Duodenal mucosa (tissue), 2 donors: Measurements from ENCODE around the gene PLP1.

Experiments
- H3K27ac ChIP-seq: one replicate; pipeline ENCODE4 v1.7.0; 2013; ENCODE audit warnings: low read depth, low read length
- H3K27me3 ChIP-seq, 2 donors: one replicate each; pipeline ENCODE4 v1.7.0; 2013; ENCODE audit warnings: low read length in 2 of 2, control low read depth in 1 of 2; ENCODE audit not compliant: insufficient read depth in 2 of 2, control insufficient read depth in 1 of 2
- H3K36me3 ChIP-seq, 2 donors: one replicate each; pipeline ENCODE4 v1.7.0; 2013; ENCODE audit warnings: low read length in 2 of 2, control low read depth in 1 of 2; ENCODE audit not compliant: insufficient read depth in 2 of 2, control insufficient read depth in 1 of 2
- H3K4me1 ChIP-seq, 2 donors: one replicate each; pipeline ENCODE4 v1.7.0; 2013; ENCODE audit warnings: low read length in 2 of 2, control low read depth in 1 of 2; ENCODE audit not compliant: insufficient read depth in 2 of 2, control insufficient read depth in 1 of 2
- H3K4me3 ChIP-seq, 2 donors: one replicate each; pipeline ENCODE4 v1.7.0; 2013; ENCODE audit warnings: low read length in 2 of 2, low read depth in 1 of 2
- H3K9ac ChIP-seq, 2 donors: one replicate each; pipeline ENCODE4 v1.7.0; 2013; ENCODE audit warnings: low read length in 2 of 2, low read depth in 1 of 2
- H3K9me3 ChIP-seq, 2 donors: one replicate each; pipeline ENCODE4 v1.7.0; 2013; ENCODE audit warnings: low read length in 2 of 2, control low read depth in 1 of 2; ENCODE audit not compliant: control insufficient read depth in 1 of 2

The PLP1 gene

DNA sequence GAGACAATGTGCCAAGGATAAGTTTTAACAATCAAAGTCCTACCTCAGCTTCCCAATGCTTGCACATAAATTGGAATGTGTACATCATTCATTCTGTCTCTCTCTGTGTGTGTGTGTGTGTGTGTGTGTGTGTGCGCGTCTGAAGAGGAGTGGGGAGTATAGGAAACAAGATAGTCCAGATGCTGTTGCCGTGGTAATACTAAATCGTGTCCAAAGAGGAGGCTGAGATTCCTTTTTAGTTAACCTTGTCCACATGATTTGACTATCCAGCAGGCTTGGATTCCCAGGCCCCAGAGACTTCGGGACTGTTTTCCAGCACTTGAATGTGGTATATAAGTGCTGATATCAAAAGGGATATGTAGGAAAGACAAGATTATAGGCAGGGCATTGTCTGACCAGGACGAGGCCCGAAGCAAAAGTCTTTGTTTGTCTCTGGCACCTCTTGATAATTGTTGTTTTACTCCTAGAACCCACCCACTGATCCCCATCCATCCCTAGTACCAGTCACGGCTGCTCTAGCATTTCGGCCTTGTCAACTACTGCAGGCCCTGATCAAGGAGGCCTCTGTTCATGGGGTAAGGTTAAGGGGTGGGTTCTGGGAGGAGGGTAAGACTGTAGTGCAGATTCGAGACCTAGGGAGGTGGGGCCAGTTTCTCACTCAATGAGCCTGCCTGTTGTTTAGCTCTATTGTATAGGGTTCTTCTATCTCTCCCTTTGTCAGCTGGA is 3.9 kb downstream of the PLP1 start:
- Histone ChIP-seq H3K27ac (no peak overlapping the region), H3K36me3 (no peaks in the 10 kb centered on the region), H3K27me3 (peaks cover 0 to 5% of the 10 kb centered on the region in 2 donors), H3K9me3 (no peaks in the 10 kb centered on the region), H3K9ac (no peak overlapping the region), H3K4me3 (no peak overlapping the region), H3K4me1 (no peaks in the 10 kb centered on the region)

DNA sequence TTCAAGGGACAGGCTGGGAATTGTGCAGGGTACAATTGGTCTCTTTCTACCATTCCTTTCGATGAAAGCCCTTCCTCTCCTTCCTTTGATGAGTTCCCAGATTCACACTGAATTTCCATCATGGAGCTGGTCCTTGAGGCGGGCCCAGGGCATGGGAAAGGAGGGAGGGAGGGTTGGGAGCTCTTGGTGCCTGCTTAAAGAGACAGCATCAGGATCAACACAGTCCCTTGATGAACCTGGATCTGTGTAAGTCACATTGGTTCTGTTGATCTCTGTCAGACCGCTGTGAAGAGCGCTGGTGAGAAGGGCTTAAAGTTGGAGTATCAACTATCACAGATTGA is 4.4 kb downstream of the PLP1 start:
- Histone ChIP-seq H3K9me3 (no peaks in the 10 kb centered on the region), H3K27ac (no peak overlapping the region), H3K9ac (no peak overlapping the region), H3K4me1 (no peaks in the 10 kb centered on the region), H3K36me3 (no peaks in the 10 kb centered on the region), H3K27me3 (peaks cover 0 to 5% of the 10 kb centered on the region in 2 donors), H3K4me3 (no peak overlapping the region)

DNA sequence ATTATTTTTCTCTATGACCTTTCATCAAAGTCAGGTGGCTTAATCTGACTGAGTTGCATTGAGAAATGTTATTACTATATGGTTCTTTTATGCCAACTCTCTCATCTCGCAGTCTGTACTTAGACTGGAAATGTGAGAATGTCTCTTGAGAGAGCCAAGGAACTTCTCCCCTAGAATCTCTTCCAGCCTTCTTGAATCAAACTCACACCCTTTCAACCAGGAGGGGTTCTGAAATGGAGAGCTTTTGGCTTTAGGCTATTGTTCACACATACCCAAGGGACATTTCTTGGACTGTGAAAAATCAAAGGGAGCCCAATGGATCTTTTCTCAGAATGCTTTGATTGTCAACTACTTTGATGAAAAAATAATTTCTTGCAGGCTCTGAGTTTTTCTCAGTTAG is 5.1 kb downstream of the PLP1 start:
- no peak overlapping the region for H3K4me3 ChIP-seq
- no peaks in the 10 kb centered on the region for H3K36me3 ChIP-seq
- no peak overlapping the region for H3K27ac ChIP-seq
- no peak overlapping the region for H3K9ac ChIP-seq
- H3K4me1 ChIP-seq: no peaks in the 10 kb centered on the region
- H3K27me3 ChIP-seq: peaks cover 0 to 5% of the 10 kb centered on the region in 2 donors
- no peaks in the 10 kb centered on the region for H3K9me3 ChIP-seq

DNA sequence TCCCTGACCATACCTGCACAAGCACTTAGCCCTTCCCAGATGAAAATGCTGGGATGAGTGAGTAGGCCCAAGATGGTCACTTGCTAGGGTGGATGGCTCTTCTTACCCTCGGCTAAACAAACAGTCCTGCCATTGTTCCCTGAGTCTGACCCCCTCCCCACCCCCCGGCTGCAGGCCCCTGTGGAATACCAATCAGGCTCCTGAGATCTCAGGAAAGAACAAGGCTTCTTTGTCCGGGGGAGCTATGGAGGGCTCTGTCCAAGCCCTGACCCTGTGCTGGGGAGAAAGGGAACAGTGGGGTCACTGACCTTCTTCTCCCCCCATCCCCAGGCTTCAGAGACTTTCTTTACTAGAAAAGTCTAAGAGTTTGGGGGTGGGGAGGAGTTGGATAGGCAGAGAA is 6.0 kb downstream of the PLP1 start:
- Histone ChIP-seq H3K4me3 (no peak overlapping the region), H3K36me3 (no peaks in the 10 kb centered on the region), H3K27me3 (peaks cover 0 to 2% of the 10 kb centered on the region in 2 donors), H3K27ac (no peak overlapping the region), H3K9ac (no peak overlapping the region), H3K4me1 (no peaks in the 10 kb centered on the region), H3K9me3 (no peaks in the 10 kb centered on the region)

DNA sequence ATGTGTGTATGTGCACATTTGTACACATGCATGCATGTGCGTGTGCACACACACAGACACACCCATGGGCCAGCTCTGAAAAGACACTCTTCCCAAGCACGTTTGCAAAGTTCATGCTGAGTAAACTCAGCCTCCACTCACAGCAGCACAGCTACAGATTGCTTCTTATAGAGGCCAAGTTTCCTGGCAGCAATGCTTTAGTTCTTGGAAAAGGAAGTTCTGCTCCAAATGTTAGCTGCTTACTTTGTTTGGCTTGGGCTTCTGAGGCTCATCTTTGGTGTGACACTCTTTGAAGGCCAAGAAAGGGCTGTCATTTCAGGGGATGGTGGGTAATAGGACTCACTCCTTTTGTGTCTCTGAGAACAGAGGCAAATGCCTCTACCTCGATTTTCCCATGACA is 6.6 kb downstream of the PLP1 start:
- H3K36me3 ChIP-seq: no peaks in the 10 kb centered on the region
- no peaks in the 10 kb centered on the region for H3K27me3 ChIP-seq
- H3K4me3 ChIP-seq: no peak overlapping the region
- H3K9me3 ChIP-seq: no peaks in the 10 kb centered on the region
- H3K4me1 ChIP-seq: no peaks in the 10 kb centered on the region
- H3K27ac ChIP-seq: no peak overlapping the region
- no peak overlapping the region for H3K9ac ChIP-seq

DNA sequence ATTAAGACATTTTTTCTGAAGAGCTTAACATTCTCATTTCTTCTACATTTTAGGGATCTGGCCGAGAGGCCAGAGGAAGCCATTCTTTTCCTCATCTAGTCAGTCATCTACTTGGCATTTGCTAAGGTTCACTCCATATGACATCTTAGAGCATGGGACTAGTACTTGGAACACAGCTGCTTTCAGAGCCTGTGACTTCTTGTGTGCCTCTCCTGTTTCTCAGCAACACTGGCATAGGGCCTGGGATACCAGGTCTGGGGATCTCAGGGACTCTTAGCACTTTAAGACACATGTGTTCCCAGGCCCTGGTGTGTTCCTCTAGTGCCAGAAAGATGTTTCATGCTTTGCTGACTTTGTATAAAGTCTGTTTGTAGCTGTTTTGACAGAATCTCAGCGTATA is 7.3 kb downstream of the PLP1 start:
- no peaks in the 10 kb centered on the region for H3K9me3 ChIP-seq
- H3K4me1 ChIP-seq: no peaks in the 10 kb centered on the region
- H3K27me3 ChIP-seq: no peaks in the 10 kb centered on the region
- no peak overlapping the region for H3K27ac ChIP-seq
- no peaks in the 10 kb centered on the region for H3K36me3 ChIP-seq
- no peak overlapping the region for H3K9ac ChIP-seq
- no peak overlapping the region for H3K4me3 ChIP-seq

DNA sequence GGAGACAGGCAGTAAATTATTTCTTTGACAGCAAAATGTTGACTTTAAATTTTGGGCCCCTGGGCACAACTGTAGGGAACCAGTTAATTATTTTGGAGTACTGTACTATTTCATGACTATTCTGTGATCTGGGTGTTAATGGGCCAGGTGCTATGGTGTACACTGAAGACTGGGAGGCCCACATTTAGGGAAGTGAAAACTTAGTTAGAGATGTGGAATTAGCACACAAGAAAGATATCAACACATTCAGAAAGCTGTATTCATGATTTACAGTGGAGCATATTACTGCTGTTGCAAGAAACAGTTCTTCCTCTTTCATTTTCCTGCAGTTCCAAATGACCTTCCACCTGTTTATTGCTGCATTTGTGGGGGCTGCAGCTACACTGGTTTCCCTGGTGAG is 12.4 kb downstream of the PLP1 start:
- Histone ChIP-seq H3K4me1 (no peaks in the 10 kb centered on the region), H3K4me3 (no peak overlapping the region), H3K27ac (no peak overlapping the region), H3K9ac (no peak overlapping the region), H3K9me3 (no peaks in the 10 kb centered on the region), H3K27me3 (no peaks in the 10 kb centered on the region), H3K36me3 (no peaks in the 10 kb centered on the region)

DNA sequence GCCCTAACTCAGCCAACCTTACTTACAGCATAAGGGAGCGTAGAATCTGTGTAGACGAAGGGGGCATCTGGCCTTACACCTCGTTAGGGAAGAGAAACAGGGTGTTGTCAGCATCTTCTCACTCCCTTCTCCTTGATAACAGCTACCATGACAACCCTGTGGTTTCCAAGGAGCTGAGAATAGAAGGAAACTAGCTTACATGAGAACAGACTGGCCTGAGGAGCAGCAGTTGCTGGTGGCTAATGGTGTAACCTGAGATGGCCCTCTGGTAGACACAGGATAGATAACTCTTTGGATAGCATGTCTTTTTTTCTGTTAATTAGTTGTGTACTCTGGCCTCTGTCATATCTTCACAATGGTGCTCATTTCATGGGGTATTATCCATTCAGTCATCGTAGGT is 14.6 kb downstream of the PLP1 start:
- H3K4me3 ChIP-seq: no peak overlapping the region

DNA sequence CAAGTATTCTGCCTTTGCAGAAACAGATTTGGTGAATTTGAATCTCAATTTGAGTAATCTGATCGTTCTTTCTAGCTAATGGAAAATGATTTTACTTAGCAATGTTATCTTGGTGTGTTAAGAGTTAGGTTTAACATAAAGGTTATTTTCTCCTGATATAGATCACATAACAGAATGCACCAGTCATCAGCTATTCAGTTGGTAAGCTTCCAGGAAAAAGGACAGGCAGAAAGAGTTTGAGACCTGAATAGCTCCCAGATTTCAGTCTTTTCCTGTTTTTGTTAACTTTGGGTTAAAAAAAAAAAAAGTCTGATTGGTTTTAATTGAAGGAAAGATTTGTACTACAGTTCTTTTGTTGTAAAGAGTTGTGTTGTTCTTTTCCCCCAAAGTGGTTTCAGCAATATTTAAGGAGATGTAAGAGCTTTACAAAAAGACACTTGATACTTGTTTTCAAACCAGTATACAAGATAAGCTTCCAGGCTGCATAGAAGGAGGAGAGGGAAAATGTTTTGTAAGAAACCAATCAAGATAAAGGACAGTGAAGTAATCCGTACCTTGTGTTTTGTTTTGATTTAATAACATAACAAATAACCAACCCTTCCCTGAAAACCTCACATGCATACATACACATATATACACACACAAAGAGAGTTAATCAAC is 15.3 kb downstream of the PLP1 start:
- H3K9ac ChIP-seq: no peak overlapping the region
- H3K27me3 ChIP-seq: no peaks in the 10 kb centered on the region
- no peak overlapping the region for H3K27ac ChIP-seq
- no peaks in the 10 kb centered on the region for H3K9me3 ChIP-seq
- no peaks in the 10 kb centered on the region for H3K36me3 ChIP-seq
- H3K4me3 ChIP-seq: no peak overlapping the region
- no peaks in the 10 kb centered on the region for H3K4me1 ChIP-seq

More for the DNA sequence above, 14.6 kb downstream of the PLP1 start:
- no peak overlapping the region for H3K27ac ChIP-seq
- H3K36me3 ChIP-seq: no peaks in the 10 kb centered on the region
- no peaks in the 10 kb centered on the region for H3K9me3 ChIP-seq
- no peaks in the 10 kb centered on the region for H3K27me3 ChIP-seq
- no peak overlapping the region for H3K9ac ChIP-seq
- H3K4me1 ChIP-seq: no peaks in the 10 kb centered on the region

DNA sequence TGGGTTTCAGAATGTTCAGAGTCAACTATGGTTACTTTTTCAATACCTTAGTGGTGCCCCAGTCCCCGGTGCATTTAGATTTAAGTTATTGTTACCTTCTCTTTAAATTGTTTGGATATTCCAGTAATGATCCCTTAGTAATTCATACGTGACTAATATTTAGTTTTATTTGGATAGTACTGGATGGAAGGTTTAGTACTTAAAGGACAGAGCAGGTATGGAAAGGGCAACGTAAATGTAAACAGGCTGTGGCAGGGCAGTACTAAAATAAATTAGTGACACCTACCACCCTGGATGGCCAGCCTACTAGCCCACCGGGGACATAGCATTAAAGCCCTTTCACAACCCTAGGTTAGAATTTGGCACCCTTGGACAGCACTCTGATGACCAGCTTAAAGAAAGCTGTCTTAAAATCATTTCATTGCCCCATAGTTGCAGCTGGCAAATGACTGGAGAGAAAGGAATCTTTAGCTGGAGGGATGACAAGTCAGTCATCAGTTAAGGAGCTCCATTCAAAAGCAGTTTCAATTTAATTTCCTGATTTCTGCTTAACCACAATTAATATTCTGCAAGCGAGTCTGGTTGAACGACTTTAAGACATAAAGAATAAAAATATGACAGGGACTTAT is 16.4 kb downstream of the PLP1 start:
- H3K4me1 ChIP-seq: no peaks in the 10 kb centered on the region
- H3K9me3 ChIP-seq: no peaks in the 10 kb centered on the region
- H3K4me3 ChIP-seq: no peak overlapping the region
- no peaks in the 10 kb centered on the region for H3K27me3 ChIP-seq
- no peaks in the 10 kb centered on the region for H3K36me3 ChIP-seq
- H3K9ac ChIP-seq: no peak overlapping the region
- no peak overlapping the region for H3K27ac ChIP-seq
